Activated effector memory CD4-positive, alpha-beta T cell treated with anti-CD3 and anti-CD28 coated beads, Interleukin-2, amount 50 U/mL, for 16 hours (primary cell): ENCODE data around the gene PLCH2.

ENCODE experiments used
- DNase-seq: peaks from one replicate; pipeline ENCODE4 v3.0.0-alpha.2; 2020

PLCH2 gene

DNA sequence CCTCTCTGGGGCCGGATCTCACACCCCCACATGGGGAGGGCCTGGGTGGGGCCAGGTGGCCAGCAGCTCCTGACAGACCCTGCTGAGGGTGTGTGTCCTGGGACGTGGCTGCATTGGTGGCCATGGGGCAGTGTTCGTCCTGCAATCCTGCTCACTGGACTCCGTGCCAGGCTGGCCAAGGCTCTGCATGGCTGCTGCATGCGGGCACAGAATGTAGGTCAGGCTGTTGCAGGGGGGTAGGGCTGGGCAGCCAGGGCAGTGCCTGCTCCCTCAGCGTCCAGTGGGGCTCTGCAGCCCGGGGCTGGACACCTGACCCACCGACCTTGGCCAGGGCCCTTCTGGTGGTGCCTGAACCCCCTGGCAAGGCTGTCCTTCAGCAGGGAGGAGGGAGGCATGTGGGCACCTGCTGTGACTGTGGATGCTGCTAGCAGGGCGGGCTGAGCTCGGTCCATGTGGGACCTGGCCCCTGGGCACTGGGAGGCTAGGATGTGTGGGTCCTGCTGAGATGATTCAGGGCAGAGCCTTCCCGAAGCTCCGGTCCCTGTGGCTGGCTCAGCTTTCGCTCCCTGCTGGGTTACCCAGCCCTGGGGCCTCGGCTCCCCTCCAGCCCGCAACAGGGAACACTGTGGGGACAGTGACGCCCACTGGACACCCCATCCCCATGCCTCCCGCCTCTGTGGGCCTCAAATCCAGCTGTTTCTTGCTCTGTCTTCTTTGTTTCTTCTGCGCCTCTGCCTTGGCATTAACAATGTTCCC lies 14.9 kb upstream of the PLCH2 start:
- no peak for DNase-seq

- DNase-seq: no peak
Observed at GRCh38 chr1:2462819-2463218, 13.3 kb upstream of the PLCH2 start.

DNA sequence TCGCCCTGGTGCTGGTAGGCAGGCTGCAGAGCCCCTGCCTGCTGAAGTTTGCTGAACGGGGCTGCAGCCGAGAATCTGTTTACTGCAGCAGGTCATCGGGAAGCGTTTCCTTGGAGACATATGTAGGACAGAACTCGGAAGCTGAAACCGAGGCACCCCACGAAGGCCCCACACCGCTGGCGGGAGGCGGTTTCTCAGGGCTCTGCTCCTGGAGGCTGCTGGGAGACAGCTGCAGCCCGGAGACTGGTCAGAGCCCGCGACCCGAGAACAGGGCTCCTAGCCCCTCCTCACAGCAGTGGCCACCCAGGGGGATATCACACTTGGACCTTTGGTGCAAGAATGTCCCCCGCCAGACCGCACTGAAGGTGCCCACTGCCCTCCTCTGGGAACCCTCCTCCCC lies 12.7 kb upstream of the PLCH2 start:
- DNase-seq: no peak

GRCh38 chr1:2465371-2466269 lies 10.5 kb upstream of the PLCH2 start:
- DNase-seq: no peak

DNA sequence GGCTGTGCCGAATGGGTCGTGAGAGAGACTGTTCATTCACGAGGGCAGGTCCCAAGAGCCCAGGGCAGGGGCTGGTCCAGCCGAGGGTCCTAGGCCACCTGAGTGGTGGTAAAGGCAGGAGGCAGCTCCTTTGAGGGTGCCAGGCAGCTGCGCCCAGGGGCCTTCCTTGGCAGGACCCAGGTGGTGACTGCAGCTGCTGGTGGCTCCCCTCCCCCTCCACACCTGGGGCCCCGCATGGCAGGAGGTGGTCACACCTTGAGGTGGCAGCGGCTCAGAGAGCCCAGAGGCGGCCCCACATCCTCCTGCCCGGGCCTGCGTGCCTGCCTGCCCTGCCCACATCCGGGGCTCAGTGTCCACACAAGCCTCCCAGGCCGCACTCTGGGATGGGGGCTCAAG lies 9.8 kb upstream of the PLCH2 start:
- no peak for DNase-seq

DNA sequence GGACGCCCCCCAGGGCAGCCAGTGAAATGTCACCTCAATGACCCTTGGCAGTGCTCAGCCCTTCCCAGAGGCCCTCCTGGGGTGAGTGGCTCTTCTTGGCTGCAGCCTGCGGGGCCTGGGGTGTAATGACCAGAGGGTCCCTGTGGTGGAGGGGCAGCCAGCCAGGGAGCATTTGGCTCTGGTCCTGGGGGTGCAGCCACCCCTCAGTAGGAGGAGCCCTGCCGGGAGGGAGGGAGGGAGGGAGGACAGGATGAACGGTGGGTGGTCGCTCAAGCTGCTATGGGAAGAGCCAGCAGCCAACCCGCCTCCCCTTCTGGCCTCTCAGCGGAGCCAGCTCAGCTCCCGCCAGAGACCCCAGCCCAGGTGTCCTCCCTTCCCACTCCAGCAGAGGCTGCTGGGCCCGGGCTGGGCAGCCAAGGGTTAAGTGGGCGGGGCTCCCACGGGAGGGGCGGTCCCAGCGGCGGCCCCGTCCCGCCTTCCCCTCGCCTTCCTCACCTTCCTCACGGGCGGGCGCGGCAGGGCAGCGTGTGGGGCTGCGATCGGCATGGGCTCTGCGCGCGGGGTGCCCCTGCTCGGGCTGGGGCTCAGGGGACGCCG lies 9.0 kb upstream of the PLCH2 start:
- DNase-seq: peak; percentile 76

- peak; percentile 73 for DNase-seq
Observed at GRCh38 chr1:2468041-2468472, 8.0 kb upstream of the PLCH2 start.

GRCh38 chr1:2468540-2468939 lies 7.5 kb upstream of the PLCH2 start:
- no peak for DNase-seq

DNA sequence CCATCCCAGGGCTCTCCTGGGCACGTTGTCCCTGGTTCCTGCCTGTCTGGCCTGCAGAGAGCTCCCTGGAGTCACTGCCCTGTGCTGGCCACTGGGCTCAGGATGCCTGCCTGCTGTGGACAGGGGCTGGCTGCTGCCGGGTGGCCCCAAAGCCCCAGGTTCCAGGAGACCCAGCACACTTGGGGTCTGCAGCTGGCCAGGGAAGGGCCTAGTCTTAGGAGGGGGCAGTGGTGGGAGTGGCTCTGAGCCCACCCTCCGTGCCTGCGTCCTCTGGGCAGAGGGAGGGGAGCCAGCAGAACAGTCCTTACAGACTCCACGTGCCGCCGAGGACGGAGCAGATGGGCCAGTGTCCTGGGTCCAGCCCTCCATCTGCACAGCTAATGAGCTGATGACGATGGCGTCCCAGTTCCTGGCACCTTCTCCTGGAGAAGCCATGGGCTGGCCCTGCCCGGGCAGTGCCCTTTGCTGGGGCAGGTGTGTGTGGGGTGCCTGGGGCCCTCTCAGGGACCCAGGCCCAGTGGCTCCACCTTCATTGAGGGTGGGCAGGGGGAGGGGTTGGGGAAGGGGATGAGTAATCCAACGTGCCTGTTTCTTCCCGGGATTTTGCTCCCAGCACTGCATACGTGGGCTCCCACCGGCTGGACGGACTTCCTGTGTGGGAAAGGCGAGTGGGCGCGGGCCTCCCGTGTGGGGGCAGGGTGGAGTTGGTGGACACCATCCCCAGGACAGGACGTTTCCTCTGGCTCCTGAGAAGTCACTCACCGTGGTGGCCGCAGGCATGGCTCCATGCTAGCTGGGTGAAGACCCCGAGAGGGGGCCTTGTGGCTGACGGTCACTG lies 6.8 kb upstream of the PLCH2 start:
- no peak for DNase-seq

- DNase-seq: no peak
Observed at GRCh38 chr1:2470290-2471158, 5.6 kb upstream of the PLCH2 start.

DNA sequence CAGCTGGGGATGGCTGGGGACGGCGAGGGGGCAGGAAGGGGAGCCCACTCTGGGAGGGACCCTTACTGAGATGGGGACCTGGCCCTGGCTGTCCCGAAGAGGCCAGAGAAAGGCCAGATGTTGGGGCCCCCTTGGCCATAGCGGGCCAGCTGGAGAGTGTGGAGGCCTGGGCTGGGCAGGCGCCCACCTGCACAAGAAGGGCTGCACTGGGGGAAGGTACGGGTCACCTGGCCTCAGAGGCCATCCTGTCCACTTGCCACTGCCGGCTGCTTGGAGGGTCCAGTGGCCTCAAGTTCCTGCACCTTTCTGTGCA lies 5.0 kb upstream of the PLCH2 start:
- DNase-seq: no peak

DNA sequence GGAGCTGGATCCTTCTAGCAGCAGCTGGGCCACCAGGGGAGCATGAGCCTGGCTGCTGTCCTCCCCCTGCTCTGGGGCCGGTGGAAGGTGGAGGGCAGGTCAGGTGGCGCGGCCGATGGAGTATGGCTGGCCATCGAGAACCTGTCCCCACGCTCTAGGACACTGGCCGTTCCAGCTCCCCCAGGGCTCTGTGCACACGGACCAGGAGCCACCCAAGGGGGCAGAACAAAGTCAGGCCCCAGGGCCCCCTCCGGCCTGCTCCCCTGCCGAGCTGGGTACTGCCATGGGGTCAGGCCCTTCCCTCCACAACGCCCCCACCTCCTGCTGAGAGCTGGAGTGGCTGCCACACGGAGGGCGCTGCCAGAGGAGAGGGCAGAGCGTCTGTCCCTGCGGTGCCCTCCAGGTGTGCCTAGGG lies 4.5 kb upstream of the PLCH2 start:
- DNase-seq: no peak

- DNase-seq: no peak
Observed at GRCh38 chr1:2472109-2472508, 4.0 kb upstream of the PLCH2 start.

GRCh38 chr1:2472561-2473177 lies 3.4 kb upstream of the PLCH2 start:
- no peak for DNase-seq

DNA sequence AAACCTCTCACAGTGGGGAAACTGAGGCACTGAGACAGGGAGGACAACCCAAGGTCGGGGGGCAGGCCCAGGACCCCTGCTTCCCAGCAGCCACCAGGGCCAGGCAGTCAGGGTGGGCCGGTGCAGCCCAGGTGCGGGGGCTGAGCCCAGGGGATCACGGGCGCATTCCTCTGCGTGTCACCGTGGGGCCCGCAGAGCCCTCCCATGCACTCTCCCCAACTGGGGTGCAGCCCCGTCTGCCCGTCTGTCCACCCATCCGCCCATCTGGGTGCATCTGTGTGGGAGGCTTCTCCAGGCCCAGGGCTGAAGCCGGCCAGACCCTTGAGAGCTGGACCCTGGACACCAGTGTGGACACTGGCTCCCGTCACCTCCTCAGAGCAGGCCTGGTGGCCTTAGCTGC lies 2.9 kb upstream of the PLCH2 start:
- DNase-seq: no peak

GRCh38 chr1:2474104-2474844 lies 1.8 kb upstream of the PLCH2 start:
- no peak for DNase-seq

DNA sequence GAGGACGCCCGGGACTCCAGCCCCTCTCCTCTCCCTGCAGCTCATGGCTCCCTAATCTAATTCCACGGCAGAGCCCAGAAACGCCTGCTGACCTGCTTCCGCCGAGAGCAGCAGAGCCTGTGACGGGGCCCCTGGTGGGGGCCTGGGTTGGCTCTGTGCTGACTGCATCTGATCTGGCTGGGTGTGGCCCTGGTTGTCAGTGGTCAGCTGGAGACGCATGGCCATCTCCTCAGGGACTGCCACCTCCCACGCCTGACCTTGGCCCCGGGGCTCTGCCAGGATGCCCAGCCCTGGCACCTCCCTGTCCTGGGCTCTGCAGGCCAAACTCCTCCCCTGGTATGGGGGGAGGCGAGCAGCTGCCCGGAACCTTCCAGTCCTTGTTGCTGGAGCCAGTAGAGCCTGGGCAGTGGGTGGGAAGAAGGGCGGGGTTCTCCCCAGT lies 1.1 kb upstream of the PLCH2 start:
- no peak for DNase-seq

DNA sequence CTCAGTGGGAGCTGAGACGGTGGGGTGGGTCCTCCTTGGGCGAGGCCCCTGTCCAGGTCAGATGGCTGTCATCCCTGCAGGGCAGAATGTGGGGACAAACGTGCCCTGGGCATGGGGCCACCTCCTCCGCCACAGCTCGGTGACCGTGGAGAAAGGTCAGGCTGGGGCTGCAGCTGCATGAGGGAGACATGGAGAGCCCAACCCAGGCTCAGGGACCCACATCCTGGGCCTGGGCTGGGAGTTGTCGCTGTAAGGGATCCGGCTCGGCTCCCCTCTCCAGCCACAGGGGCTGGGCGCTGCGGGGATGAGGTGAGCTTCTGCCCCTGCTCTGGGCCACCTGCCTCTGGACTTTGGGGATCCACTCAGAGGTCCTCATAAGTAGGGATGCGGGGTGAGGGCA lies 518 bp upstream of the PLCH2 start:
- DNase-seq: no peak

- no peak for DNase-seq
Observed at GRCh38 chr1:2477309-2477708, 1.2 kb downstream of the PLCH2 start.

- no peak for DNase-seq
Observed at GRCh38 chr1:2477791-2478499, 1.9 kb downstream of the PLCH2 start.
